ENCODE data around the gene MTUS2.

Gene MTUS2

GRCh38 chr13:28859069-28859468 lies 38.9 kb downstream of the MTUS2 start:
- DNase-seq (ENCODE audit: low read depth), result no peak

GRCh38 chr13:28859717-28860116 lies 39.6 kb downstream of the MTUS2 start:
- DNase-seq (ENCODE audit: low read depth), result no peak

GRCh38 chr13:28864544-28864943 lies 44.4 kb downstream of the MTUS2 start:
- DNase-seq (ENCODE audit: low read depth), result no peak

GRCh38 chr13:28865149-28865744 lies 45.1 kb downstream of the MTUS2 start:
- no peak for DNase-seq (ENCODE audit: low read depth)

- no peak for DNase-seq (ENCODE audit: low read depth)
Observed at GRCh38 chr13:28865951-28866350, 45.8 kb downstream of the MTUS2 start.

GRCh38 chr13:28866932-28867331 lies 46.8 kb downstream of the MTUS2 start:
- DNase-seq (ENCODE audit: low read depth), result no peak

GRCh38 chr13:28867564-28867963 lies 47.4 kb downstream of the MTUS2 start:
- DNase-seq (ENCODE audit: low read depth), result no peak

GRCh38 chr13:28872427-28873176 lies 52.5 kb downstream of the MTUS2 start:
- DNase-seq (ENCODE audit: low read depth), result no peak

GRCh38 chr13:28875846-28876615 lies 55.9 kb downstream of the MTUS2 start:
- no peak for DNase-seq (ENCODE audit: low read depth)

GRCh38 chr13:28877408-28877807 lies 57.3 kb downstream of the MTUS2 start:
- no peak for DNase-seq (ENCODE audit: low read depth)

GRCh38 chr13:28885181-28885580 lies 65.0 kb downstream of the MTUS2 start:
- no peak for DNase-seq (ENCODE audit: low read depth)

GRCh38 chr13:28889086-28889732 lies 69.1 kb downstream of the MTUS2 start:
- no peak for DNase-seq (ENCODE audit: low read depth)

GRCh38 chr13:28890712-28891111 lies 70.6 kb downstream of the MTUS2 start:
- no peak for DNase-seq (ENCODE audit: low read depth)

GRCh38 chr13:28918030-28918429 lies 97.9 kb downstream of the MTUS2 start:
- no peak for DNase-seq (ENCODE audit: low read depth)

- no peak for DNase-seq (ENCODE audit: low read depth)
Observed at GRCh38 chr13:28922341-28922740, 102.2 kb downstream of the MTUS2 start.

- no peak for DNase-seq (ENCODE audit: low read depth)
Observed at GRCh38 chr13:28935104-28935503, 115.0 kb downstream of the MTUS2 start.

- no peak for DNase-seq (ENCODE audit: low read depth)
Observed at GRCh38 chr13:28942906-28943305, 122.8 kb downstream of the MTUS2 start.

- DNase-seq (ENCODE audit: low read depth), result no peak
Observed at GRCh38 chr13:28953714-28954418, 133.7 kb downstream of the MTUS2 start.

- no peak for DNase-seq (ENCODE audit: low read depth)
Observed at GRCh38 chr13:28954419-28954725, 134.2 kb downstream of the MTUS2 start.

- DNase-seq (ENCODE audit: low read depth), result no peak
Observed at GRCh38 chr13:28954810-28955209, 134.7 kb downstream of the MTUS2 start.

GRCh38 chr13:28955264-28955966 lies 135.3 kb downstream of the MTUS2 start:
- DNase-seq (ENCODE audit: low read depth), result no peak
